Tibial nerve (tissue), 4 donors: ENCODE results near the gene DCAF6. TPM values are rescaled to one million over a fixed set of nuclear protein-coding genes. Genes with fewer than 3 reads are reported as not detected.

Experiments used
- DNase-seq, 2 donors: peaks; one replicate each; pipeline ENCODE4 v3.0.0-alpha.2; 2019; ENCODE audit warnings: low spot score in 2 of 2
- H3K27ac ChIP-seq, 4 donors: fragments of 200-600 bp; sonication (generic) in 3 of 4; one replicate each; pipeline ENCODE4 v1.5.1; 2017 to 2019; ENCODE audit warnings: mild to moderate bottlenecking in 1 of 4
- H3K27me3 ChIP-seq, 2 donors: fragments of 200-600 bp; sonication (generic) in 1 of 2; one replicate each; pipeline versions ENCODE4 v1.5.1 to v1.6.0; 2017 to 2019
- H3K36me3 ChIP-seq, 3 donors: fragments of 200-600 bp; sonication (generic); one replicate each; pipeline ENCODE4 v1.5.1; 2018 to 2019
- H3K4me1 ChIP-seq, 4 donors: fragments of 200-600 bp; sonication (generic) in 3 of 4; one replicate each; pipeline ENCODE4 v1.5.1; 2017 to 2019
- H3K4me3 ChIP-seq, 4 donors: fragments of 200-600 bp; sonication (generic) in 3 of 4; one replicate each; pipeline ENCODE4 v1.5.1; 2017 to 2019; ENCODE audit warnings: mild to moderate bottlenecking in 1 of 4, moderate library complexity in 1 of 4
- H3K9me3 ChIP-seq, 4 donors: fragments of 200-600 bp; sonication (generic) in 3 of 4; one replicate each; pipeline ENCODE4 v1.5.1; 2017 to 2019
- CTCF ChIP-seq, 5 experiments: fragments of 200-600 bp in 3 of 5; fragments of 450-650 bp in 2 of 5; sonication (generic) in 3 of 5; IDR thresholded peaks; one replicate each; pipeline ENCODE4 v1.5.1; 2016 to 2019; ENCODE audit warnings: antibody characterized with exemption in 5 of 5, mild to moderate bottlenecking in 3 of 5, moderate library complexity in 2 of 5
- EP300 ChIP-seq, 2 donors: sonication (generic); formaldehyde crosslinking; IDR thresholded peaks; one replicate each; pipeline ENCODE4 v1.6.1; 2017; ENCODE audit warnings: antibody characterized with exemption in 2 of 2, mild to moderate bottlenecking in 1 of 2
- POLR2A ChIP-seq, 2 donors: fragments of 450-650 bp; IDR thresholded peaks; one replicate each; pipeline ENCODE4 v1.6.1; 2017; ENCODE audit warnings: antibody characterized with exemption in 2 of 2, mild to moderate bottlenecking in 2 of 2, moderate library complexity in 2 of 2
- WGBS, 2 donors: methylation state at CpG; one replicate each; pipeline ENCODE4 v1.1.5; 2018; 5-methylcytosine and 5-hydroxymethylcytosine counted together
- total RNA-seq, 4 donors: library from RNA; depleted of rRNA; stranded (reverse); fragments of >200 nt; gene quantifications; one replicate each; pipeline ENCODE4 v1.1.0, GENCODE V29; 2016

Gene DCAF6
- total RNA-seq, 4 donors from 2014 or later: 75.7 to 118 (median 77.4) TPM

DNA sequence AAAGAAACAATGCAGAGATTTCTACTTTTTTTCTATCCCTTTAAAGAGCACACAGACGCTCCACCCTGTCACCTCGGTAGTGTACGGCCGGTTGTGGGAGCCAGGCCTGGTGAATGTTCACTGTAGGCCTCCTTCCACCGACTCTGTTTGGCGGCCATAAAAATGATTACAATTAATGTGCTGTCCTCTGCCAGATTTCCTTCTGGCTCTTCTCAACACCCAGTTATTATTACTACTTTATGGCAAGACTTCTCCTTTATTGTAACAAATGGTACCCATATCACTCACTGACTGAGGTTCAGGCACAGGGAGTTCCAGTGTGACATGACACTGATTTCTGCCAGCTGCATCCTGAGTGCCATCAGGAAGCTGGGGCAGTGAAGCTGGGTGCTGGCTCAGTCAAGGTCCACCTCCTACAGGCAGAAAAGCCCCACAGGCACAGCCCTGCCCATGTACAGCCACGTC, 162.9 kb downstream of the DCAF6 start:
- WGBS, 2 donors: 64 to 76% methylated on average over 7 of the region's 7 CpGs
- Histone ChIP-seq H3K9me3 (no peaks in the 10 kb centered on the region), H3K27ac (no peak overlapping the region), H3K27me3 (no peaks in the 10 kb centered on the region), H3K4me1 (no peaks in the 10 kb centered on the region), H3K36me3 (peaks cover 0 to 75% (median 0%) of the 10 kb centered on the region in 3 donors), H3K4me3 (no peak overlapping the region)
- TF ChIP-seq CTCF (IDR thresholded peaks at IDR 0.05) (no peak), POLR2A (IDR thresholded peaks at IDR 0.05) (no peak), EP300 (IDR thresholded peaks at IDR 0.05) (no peak)
- no peak for DNase-seq

GRCh38 chr1:168100315-168101002, 164.0 kb downstream of the DCAF6 start:
- no peaks in the 10 kb centered on the region for H3K27me3 ChIP-seq
- no peak overlapping the region for H3K4me3 ChIP-seq
- no peak overlapping the region for H3K27ac ChIP-seq
- no peaks in the 10 kb centered on the region for H3K9me3 ChIP-seq
- TF ChIP-seq POLR2A (IDR thresholded peaks at IDR 0.05) (no peak), CTCF (IDR thresholded peaks at IDR 0.05) (no peak), EP300 (IDR thresholded peaks at IDR 0.05) (no peak)
- no peak for DNase-seq
- no peaks in the 10 kb centered on the region for H3K4me1 ChIP-seq
- WGBS, 2 donors: 93 to 94% methylated on average over 7 of the region's 7 CpGs
- peaks cover 0 to 72% (median 0%) of the 10 kb centered on the region in 3 donors for H3K36me3 ChIP-seq

DNA sequence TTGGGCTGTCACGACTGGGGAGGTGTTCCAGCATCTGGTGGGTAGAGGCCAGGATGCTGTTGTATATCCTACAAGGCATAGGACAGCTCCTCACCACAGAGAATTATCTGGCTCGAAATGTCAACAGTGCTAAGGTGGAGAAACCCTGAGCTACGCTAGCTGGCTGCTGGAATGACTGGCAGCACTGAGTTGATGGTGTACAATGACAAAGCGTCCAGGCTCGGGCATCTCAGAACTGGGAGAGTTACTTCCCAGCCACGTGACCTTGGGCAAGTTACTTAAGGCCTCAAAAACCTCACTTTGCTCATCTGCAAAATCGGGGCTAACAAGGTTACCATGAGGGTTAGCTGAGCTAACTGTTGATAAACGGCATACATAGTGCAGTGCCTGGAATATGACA, 164.9 kb downstream of the DCAF6 start:
- H3K36me3 ChIP-seq: peaks cover 0 to 64% (median 0%) of the 10 kb centered on the region in 3 donors
- 94 to 95% methylated on average over 8 of the region's 8 CpGs for WGBS, 2 donors
- TF ChIP-seq CTCF (IDR thresholded peaks at IDR 0.05) (no peak), EP300 (IDR thresholded peaks at IDR 0.05) (no peak)
- H3K4me3 ChIP-seq: no peak overlapping the region
- no peak overlapping the region for H3K27ac ChIP-seq
- no peaks in the 10 kb centered on the region for H3K4me1 ChIP-seq
- no peaks in the 10 kb centered on the region for H3K9me3 ChIP-seq
- DNase-seq: no peak
- H3K27me3 ChIP-seq: no peaks in the 10 kb centered on the region

GRCh38 chr1:168102487-168102886, 166.0 kb downstream of the DCAF6 start:
- no peak for DNase-seq
- no peaks in the 10 kb centered on the region for H3K27me3 ChIP-seq
- no peak for TF ChIP-seq POLR2A (IDR thresholded peaks at IDR 0.05)
- no peak for TF ChIP-seq EP300 (IDR thresholded peaks at IDR 0.05)
- no peak for TF ChIP-seq CTCF (IDR thresholded peaks at IDR 0.05)
- no peak overlapping the region for H3K4me3 ChIP-seq
- 77 to 85% methylated on average over 1 of the region's 1 CpG for WGBS, 2 donors
- peaks cover 0 to 53% (median 0%) of the 10 kb centered on the region in 3 donors for H3K36me3 ChIP-seq
- H3K4me1 ChIP-seq: no peaks in the 10 kb centered on the region
- no peak overlapping the region for H3K27ac ChIP-seq
- no peaks in the 10 kb centered on the region for H3K9me3 ChIP-seq

DNA sequence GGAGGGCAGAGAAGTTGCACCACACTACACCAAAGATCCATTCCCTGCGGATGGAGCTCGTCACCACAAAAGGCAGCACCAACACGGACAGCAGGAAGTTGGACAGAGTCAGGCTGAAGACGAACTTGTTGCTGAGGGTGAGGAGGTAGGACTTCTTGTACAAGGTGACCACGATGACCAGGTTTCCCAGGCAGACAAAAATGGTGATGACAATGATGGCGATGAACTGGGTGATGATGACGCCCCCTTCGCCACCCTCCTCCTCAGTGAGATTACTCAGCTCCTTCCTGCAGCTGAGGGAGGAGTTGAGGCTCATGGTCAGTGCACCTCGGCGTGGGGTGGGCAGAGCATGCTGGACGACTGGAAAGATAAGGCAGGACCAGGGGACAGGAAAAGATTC, 168.1 kb downstream of the DCAF6 start:
- H3K4me3 ChIP-seq: no peak overlapping the region
- 87% methylated on average over 11 of the region's 11 CpGs for WGBS, 2 donors
- TF ChIP-seq CTCF (IDR thresholded peaks at IDR 0.05) (no peak), EP300 (IDR thresholded peaks at IDR 0.05) (no peak), POLR2A (IDR thresholded peaks at IDR 0.05) (no peak)
- no peaks in the 10 kb centered on the region for H3K9me3 ChIP-seq
- no peak overlapping the region for H3K27ac ChIP-seq
- no peak for DNase-seq
- H3K36me3 ChIP-seq: peaks cover 0 to 35% (median 0%) of the 10 kb centered on the region in 3 donors
- no peaks in the 10 kb centered on the region for H3K27me3 ChIP-seq
- no peaks in the 10 kb centered on the region for H3K4me1 ChIP-seq
